ENCODE results near the gene SSBP4.

GRCh38 chr19:18467978-18468377, 48.8 kb downstream of the SSBP4 start:
- no peak for TF ChIP-seq CTCF (IDR thresholded peaks at IDR 0.05)
- TF ChIP-seq MAX (CRISPR knock-in tag; IDR thresholded peaks at IDR 0.05): no peak

Measured in WTC11 (cell line).